ENCODE results near the gene DMXL2.
"Not testable (repeated sequence)": the region's sequence is repeated elsewhere in the genome, so short reads cannot be mapped to it uniquely, and the experiment has no call there.

DMXL2 gene

GRCh38 chr15:51497806-51498205, 124.8 kb downstream of the DMXL2 start:
- FAIRE-seq = no peak

GRCh38 chr15:51496246-51496645, 126.3 kb downstream of the DMXL2 start:
- DNase-seq (ENCODE audit: insufficient read length, low spot score) (no peak), FAIRE-seq (no peak)

More at GRCh38 chr15:51497806-51498205, 124.8 kb downstream of the DMXL2 start:
- no peak for DNase-seq (ENCODE audit: insufficient read length, low spot score)

DNA sequence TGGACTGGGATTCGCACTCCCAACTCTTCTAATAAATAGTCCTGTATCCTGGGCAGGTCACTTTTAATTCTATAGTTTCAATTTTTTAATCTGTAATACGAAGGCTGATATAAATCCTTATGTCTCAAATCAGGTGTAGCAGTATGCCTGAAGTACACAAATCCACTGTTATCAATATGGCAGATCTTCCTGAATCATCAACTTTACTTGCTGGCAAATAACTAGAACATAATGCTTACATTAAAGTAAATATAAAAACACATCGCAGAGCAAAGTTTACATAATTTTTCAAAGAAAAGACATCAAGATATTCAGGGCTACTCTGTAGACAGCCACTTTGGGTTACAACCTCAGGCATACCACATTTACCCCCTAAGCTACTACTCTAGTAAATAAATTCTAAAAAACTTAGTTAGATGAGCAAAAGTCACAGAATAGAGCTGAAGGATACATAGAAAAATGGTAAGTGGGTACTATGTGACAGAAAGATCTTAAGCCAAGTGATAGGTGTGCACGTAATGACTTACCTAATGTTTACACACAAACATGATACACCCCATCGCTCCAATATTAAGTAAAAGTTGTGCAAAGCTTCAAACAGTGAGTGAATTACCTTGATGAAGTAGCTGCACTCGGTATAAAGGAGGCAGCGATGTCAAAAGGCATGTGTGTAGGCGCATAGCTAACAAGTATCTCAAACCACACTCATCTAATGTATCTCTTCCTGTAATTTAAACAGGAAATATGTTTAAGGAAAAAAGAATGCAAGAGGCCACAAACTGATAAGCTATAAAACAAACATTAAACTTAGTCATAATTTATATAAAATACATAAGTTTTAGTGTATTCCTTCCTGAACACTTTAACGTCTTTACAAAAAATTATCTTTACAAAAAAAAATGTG, 127.9 kb downstream of the DMXL2 start:
- no peak for FAIRE-seq
- no peak for DNase-seq (ENCODE audit: insufficient read length, low spot score)

GRCh38 chr15:51493892-51494291, 128.7 kb downstream of the DMXL2 start:
- FAIRE-seq = no peak
- no peak for DNase-seq (ENCODE audit: insufficient read length, low spot score)

DNA sequence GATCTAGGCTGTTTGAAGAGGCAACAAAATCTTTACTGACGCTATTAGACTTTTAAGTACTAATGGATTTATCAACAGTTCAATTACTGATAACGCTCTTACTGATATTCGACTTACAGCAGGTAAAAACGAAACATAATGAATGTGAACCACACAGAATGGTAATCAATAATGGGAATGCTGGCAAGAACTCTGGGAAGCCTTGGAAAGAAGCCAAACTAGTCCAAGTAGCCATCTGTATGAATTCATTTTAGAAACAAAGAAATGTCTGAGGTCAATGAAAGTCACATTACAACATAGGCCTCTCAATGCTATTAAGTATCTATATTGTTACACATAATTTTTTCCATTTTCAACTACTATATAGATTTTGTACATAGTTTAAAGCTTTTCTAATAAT, 130.0 kb downstream of the DMXL2 start:
- DNase-seq (ENCODE audit: insufficient read length, low spot score) = no peak
- FAIRE-seq = no peak

DNA sequence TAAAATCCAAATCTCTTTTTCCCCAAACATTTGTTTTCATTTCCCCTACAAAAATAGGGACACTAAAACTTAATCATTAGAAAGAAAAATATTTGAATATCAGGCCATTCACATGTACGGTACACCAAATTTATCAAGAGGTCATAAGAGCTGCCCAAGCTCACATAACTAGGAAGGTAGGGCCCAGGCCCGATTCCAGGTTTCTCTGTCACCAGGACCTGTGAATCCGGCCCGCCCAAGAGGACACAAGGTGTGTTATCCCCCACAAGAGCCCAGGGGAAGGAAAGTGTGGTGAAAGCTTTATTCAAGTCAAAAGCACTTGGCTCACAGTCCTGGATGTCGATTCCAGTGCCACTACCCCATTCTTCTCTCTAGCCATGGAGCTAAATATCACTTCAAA, 130.6 kb downstream of the DMXL2 start:
- FAIRE-seq (no peak), DNase-seq (ENCODE audit: insufficient read length, low spot score) (no peak)

DNA sequence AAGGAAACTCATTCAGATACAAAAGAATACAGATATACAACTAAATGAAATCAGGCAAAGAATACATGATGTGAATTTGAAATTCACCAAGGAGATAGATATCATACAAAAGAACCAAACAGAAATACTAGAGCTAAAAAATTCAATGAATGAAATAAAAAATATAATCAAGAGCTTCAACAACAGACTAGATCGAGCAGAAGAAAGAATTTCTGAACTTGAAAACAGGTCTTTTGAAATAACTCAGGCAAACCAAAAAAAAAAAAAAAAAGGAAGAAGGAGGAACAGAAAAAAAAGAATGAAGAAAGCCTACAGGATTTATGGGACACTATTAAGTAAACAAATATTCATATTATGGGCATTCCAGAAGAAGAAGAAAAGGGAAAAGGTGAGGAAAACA, 137.8 kb downstream of the DMXL2 start:
- DNase-seq (ENCODE audit: insufficient read length, low spot score) (no peak), FAIRE-seq (no peak)

- DNase-seq (ENCODE audit: insufficient read length, low spot score) = no peak
- FAIRE-seq = no peak
Observed at GRCh38 chr15:51483985-51484384, 138.6 kb downstream of the DMXL2 start.

GRCh38 chr15:51483520-51483919, 139.1 kb downstream of the DMXL2 start:
- no peak for FAIRE-seq
- DNase-seq (ENCODE audit: insufficient read length, low spot score) = no peak

GRCh38 chr15:51475736-51476135, 146.8 kb downstream of the DMXL2 start:
- FAIRE-seq = no peak

DNA sequence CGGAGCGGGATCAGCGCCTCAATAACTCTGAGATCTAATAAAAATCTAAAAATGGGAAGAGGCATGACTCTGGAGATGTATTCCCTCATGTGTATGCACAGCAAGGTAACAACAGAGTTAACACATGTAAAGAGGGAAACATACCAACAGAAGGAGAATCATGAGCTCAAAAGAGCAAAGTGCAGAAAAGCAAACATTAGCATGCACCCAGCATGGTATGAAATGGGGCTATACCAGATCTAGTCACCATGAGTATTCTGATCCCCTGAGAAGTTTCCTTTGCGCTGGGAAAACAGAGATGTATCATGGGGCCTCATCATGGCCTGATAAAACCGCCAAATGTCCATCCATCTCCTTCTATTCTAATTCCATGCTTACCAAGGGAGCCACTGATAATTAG, 152.1 kb downstream of the DMXL2 start:
- DNase-seq (ENCODE audit: insufficient read length, low spot score) = no peak
- no peak for FAIRE-seq

More at GRCh38 chr15:51475736-51476135, 146.8 kb downstream of the DMXL2 start:
- DNase-seq (ENCODE audit: insufficient read length, low spot score) = no peak

DNA sequence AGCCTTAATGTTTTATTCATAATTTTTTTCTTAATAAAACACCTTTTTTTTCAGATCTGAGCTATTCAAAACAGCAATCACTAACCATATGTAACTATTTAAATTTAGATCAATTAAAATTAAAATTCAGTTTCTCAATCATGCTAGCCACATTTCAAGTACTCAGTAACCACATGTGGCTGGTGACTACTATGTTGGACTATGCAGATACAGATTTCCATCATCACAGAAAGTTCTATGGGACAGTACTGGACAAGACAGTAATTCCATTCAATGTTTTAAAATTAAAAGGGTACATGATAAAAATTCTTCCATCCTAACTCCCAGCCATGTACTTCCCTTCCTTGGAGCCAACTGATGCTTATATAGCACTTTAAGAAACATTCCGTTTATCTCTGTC, 161.8 kb downstream of the DMXL2 start:
- DNase-seq (ENCODE audit: insufficient read length, low spot score) (no peak), FAIRE-seq (no peak)

- FAIRE-seq (no peak), DNase-seq (ENCODE audit: insufficient read length, low spot score) (no peak)
Observed at GRCh38 chr15:51450001-51450400, 172.6 kb downstream of the DMXL2 start.

DNA sequence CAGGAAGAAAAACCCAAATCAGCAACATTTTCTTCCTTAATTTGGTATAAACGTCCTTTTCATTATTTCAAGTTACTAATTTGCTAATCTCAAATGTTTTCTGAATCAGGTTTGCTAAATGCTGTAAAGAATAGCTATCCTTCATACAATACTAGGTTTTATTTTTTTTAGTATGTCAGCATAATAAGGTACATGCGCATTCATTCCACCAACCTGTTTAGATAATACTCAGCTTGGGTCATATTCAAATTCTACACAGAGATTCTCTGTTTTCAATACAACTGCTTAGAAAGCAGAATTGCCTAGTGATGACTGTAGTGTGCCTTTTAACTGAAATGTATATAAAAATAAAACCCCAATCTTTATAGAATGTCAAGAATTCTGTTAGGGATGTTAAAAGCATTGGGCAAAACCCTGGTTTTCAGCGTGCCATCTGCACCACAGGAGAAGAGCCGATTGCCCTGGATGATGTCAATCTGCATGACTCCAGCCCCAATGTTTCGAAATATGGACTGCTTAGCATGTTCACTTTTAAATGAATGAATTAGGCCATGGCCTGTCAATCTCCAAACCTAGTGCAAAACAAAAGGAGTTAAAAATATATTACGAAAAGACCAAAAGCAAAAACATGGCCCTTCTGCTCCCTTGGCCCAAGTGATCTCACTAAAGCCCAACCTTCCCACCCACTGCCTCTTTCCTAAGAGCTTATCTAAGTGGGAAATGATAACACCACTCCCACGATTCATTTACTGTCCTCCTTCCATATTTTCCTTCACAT, 173.8 kb downstream of the DMXL2 start:
- DNase-seq (ENCODE audit: insufficient read length, low spot score) (no peak), FAIRE-seq (no peak)

DNA sequence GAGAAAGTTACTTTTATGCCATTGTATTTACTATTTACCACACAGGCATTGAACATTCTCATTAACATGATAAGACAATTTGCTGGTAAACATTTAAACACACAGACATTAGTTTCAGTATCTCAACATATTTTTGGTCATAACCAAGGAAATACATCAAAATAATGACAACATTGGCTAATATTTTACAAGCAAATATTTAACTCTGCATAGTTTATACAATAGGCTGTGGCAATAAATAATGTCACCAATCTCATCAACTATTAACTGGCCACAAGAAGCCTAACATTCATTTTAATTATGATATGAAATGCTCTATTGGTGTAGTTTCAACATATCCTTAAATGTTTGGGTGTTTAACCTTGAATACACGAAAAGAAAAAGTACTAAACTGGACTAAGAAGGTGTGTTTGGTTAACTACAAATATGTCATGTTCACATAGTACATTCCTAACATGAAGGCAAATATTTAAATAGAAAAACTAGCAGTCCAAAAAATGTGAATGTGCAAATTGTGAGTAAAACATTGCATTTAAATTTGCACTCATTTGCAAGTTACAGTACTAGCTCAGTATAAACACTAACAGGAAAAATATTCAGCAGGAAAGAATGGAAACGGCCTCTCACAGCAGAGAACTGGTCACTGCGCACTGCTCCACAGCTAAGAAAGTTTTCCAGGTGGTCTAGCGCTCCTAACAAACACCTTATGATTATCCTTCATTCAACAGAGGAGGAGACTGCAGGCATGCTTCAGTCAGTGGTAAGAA, 174.5 kb downstream of the DMXL2 start:
- FAIRE-seq (no peak), DNase-seq (ENCODE audit: insufficient read length, low spot score) (no peak)

- FAIRE-seq; DNase-seq (ENCODE audit: insufficient read length, low spot score): not testable (repeated sequence)
Observed at GRCh38 chr15:51446029-51446744, 176.4 kb downstream of the DMXL2 start.

GRCh38 chr15:51444807-51445206, 177.8 kb downstream of the DMXL2 start:
- no peak for DNase-seq (ENCODE audit: insufficient read length, low spot score)
- no peak for FAIRE-seq

DNA sequence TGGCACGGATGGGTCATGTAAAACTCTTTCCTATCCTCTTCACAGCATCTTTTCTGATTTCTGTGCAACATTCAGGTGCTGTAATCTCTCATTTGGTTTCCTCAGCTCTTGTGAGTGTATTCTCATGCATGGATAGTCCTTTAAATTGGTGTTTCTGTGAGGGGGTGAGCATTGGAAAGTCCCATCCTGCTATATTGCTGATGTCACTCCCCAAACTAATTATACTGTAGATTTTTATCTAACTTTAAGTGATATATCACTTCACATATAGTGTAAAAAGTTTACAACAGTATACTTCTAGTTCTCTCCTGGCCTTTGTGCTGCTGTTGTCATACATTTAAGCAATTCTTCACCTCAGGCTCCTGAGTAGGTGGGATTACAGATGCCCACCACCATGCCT, 178.5 kb downstream of the DMXL2 start:
- FAIRE-seq (no peak), DNase-seq (ENCODE audit: insufficient read length, low spot score) (no peak)

DNA sequence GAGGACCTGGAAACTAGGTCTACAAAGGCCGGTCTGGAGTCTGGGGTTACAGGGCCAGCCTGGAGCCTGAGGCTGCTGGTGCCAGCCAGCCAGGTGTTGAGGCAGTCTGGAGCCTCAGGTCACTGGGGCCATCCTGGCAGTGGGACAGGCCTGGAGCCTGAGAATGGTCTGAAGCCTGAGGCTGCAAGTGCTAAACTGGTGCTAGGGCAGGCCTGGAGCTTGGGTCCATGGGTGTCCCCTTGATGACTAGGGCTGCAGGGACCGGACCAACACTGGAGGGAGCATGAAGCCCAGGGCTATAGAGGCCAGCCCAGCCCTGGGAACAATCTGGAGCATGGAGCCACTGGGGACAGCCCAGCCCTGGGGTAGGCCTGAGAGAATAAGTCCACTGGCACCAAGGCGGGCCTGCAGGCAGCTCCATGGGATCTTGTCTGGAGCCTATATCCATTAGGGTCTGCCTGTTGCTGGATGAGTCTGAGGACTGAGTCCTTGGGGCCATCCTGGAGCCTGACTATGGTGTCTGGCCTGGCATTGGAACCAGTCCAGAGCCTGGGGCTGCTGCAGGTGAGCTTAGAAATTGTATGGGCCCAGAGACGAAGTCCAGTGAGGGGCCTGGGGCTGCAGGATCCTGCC, 179.2 kb downstream of the DMXL2 start:
- FAIRE-seq = no peak
- DNase-seq (ENCODE audit: insufficient read length, low spot score) = no peak

GRCh38 chr15:51438526-51438925, 184.0 kb downstream of the DMXL2 start:
- FAIRE-seq = no peak

More at GRCh38 chr15:51438526-51438925, 184.0 kb downstream of the DMXL2 start:
- no peak for DNase-seq (ENCODE audit: insufficient read length, low spot score)
